ENCODE measurements around the gene LMF1. TPM values are rescaled to one million over a fixed set of nuclear protein-coding genes. Genes with fewer than 3 reads are reported as not detected.

Gene LMF1
- total RNA-seq, 4 donors from 2014 or later: 7.7 to 15.8 (median 10.2) TPM

- TF ChIP-seq, protein P1, sequence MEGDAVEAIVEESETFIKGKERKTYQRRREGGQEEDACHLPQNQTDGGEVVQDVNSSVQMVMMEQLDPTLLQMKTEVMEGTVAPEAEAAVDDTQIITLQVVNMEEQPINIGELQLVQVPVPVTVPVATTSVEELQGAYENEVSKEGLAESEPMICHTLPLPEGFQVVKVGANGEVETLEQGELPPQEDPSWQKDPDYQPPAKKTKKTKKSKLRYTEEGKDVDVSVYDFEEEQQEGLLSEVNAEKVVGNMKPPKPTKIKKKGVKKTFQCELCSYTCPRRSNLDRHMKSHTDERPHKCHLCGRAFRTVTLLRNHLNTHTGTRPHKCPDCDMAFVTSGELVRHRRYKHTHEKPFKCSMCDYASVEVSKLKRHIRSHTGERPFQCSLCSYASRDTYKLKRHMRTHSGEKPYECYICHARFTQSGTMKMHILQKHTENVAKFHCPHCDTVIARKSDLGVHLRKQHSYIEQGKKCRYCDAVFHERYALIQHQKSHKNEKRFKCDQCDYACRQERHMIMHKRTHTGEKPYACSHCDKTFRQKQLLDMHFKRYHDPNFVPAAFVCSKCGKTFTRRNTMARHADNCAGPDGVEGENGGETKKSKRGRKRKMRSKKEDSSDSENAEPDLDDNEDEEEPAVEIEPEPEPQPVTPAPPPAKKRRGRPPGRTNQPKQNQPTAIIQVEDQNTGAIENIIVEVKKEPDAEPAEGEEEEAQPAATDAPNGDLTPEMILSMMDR (IDR thresholded peaks at IDR 0.05 in 4 of 5, conservative IDR thresholded peaks at IDR 0.05 in 1 of 5): no peak
- no peak for TF ChIP-seq POLR2A (IDR thresholded peaks at IDR 0.05)
- no peak overlapping the region for H3K4me3 ChIP-seq
- in situ Hi-C loops (cut with MboI; ENCODE audit: low sequenced_read_pairs in 4 of 4): no loop called here
- intact Hi-C loops (cut with DNase I; ENCODE audit: low total_unique reads): no loop called here
- H3K36me3 ChIP-seq: no peaks in the 10 kb centered on the region
- H3K27me3 ChIP-seq: no peaks in the 10 kb centered on the region
- DNase-seq: no peak
- H3K4me1 ChIP-seq: peaks cover 21 to 28% of the 10 kb centered on the region in 2 donors
- no peak overlapping the region for H3K27ac ChIP-seq
- no peak for ATAC-seq
- H3K9me3 ChIP-seq: no peaks in the 10 kb centered on the region
These were observed 4.7 kb downstream of the LMF1 start for GRCh38 chr16:966035-966434.

DNA sequence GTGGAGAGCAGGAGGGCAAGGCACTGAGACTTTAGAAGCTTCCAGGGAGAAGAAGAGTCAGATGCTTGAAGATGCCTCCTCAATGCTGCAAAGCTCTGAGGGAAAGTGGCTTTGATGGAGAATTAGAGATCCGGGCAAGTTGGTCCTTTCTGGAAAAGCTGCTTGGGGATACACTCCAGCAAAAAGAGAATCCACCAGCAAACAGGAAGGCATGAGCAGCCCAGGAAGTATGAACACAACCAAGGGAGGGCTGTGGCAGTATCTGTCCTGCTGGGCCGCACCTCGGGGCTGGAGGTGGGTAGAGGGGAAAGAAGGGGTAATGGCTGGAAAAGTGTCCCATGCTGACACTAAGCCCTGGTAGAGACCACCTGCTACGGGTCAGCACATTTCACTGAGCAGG is 5.3 kb downstream of the LMF1 start:
- intact Hi-C loops (cut with DNase I; ENCODE audit: low total_unique reads): loop anchor here (2.0 kb wide), 1 partner anchor 53 kb away; no protein-coding TSS in a partner anchor

GRCh38 chr16:965036-965395 is 5.8 kb downstream of the LMF1 start:
- no peak for ATAC-seq
- Histone ChIP-seq H3K4me1 (peaks cover 20 to 25% of the 10 kb centered on the region in 2 donors), H3K36me3 (no peaks in the 10 kb centered on the region), H3K9me3 (no peaks in the 10 kb centered on the region), H3K4me3 (peak overlapping the region in 2 of 4 donors; percentile 14 to 20), H3K27me3 (no peaks in the 10 kb centered on the region), H3K27ac (no peak overlapping the region)
- intact Hi-C loops (cut with DNase I; ENCODE audit: low total_unique reads) (loop anchor here (2.0 kb wide), 1 partner anchor 54 kb away; no protein-coding TSS in a partner anchor), in situ Hi-C loops (cut with MboI; ENCODE audit: low sequenced_read_pairs in 4 of 4) (no loop called here)
- TF ChIP-seq POLR2A (IDR thresholded peaks at IDR 0.05): no peak
- TF ChIP-seq, protein P1 (IDR thresholded peaks at IDR 0.05 in 4 of 5, conservative IDR thresholded peaks at IDR 0.05 in 1 of 5): no peak
- DNase-seq: no peak

More for the DNA sequence above, 5.3 kb downstream of the LMF1 start:
- no peaks in the 10 kb centered on the region for H3K9me3 ChIP-seq
- no peak overlapping the region for H3K4me3 ChIP-seq
- H3K36me3 ChIP-seq: no peaks in the 10 kb centered on the region
- in situ Hi-C loops (cut with MboI; ENCODE audit: low sequenced_read_pairs in 4 of 4): no loop called here
- TF ChIP-seq, protein P1 (IDR thresholded peaks at IDR 0.05 in 4 of 5, conservative IDR thresholded peaks at IDR 0.05 in 1 of 5): no peak
- TF ChIP-seq POLR2A (IDR thresholded peaks at IDR 0.05): no peak
- peaks cover 21 to 28% of the 10 kb centered on the region in 2 donors for H3K4me1 ChIP-seq
- no peaks in the 10 kb centered on the region for H3K27me3 ChIP-seq
- H3K27ac ChIP-seq: no peak overlapping the region
- ATAC-seq: no peak
- DNase-seq: no peak

GRCh38 chr16:964356-965035 is 6.3 kb downstream of the LMF1 start:
- peaks cover 15 to 20% of the 10 kb centered on the region in 2 donors for H3K4me1 ChIP-seq
- ATAC-seq: peak in 1 of 2 donors; percentile 48
- no peaks in the 10 kb centered on the region for H3K27me3 ChIP-seq
- TF ChIP-seq, protein P1 (IDR thresholded peaks at IDR 0.05 in 4 of 5, conservative IDR thresholded peaks at IDR 0.05 in 1 of 5): no peak
- no peak for TF ChIP-seq POLR2A (IDR thresholded peaks at IDR 0.05)
- no peak overlapping the region for H3K27ac ChIP-seq
- H3K4me3 ChIP-seq: peak overlapping the region in 3 of 4 donors; percentile 14 to 25 (median 20)
- H3K36me3 ChIP-seq: no peaks in the 10 kb centered on the region
- no peaks in the 10 kb centered on the region for H3K9me3 ChIP-seq
- in situ Hi-C loops (cut with MboI; ENCODE audit: low sequenced_read_pairs in 4 of 4): no loop called here
- intact Hi-C loops (cut with DNase I; ENCODE audit: low total_unique reads): loop anchor here (2.0 kb wide), 1 partner anchor 54 kb away; no protein-coding TSS in a partner anchor
- DNase-seq: peak in 1 of 2 donors; percentile 36
